A549 treated with dexamethasone at 1 μM for 4 hours (cell line): ENCODE results near the gene SHCBP1. TPM values are rescaled to one million over a fixed set of nuclear protein-coding genes. Genes with fewer than 3 reads are reported as not detected.

ENCODE experiments used
- total RNA-seq: library from RNA; stranded (reverse); fragments of 200-300 nt; extraction: Qiagen RNA extraction; gene quantifications from 5 replicates; pipeline ENCODE4 v1.2.3, GENCODE V29; 2022

SHCBP1 gene
- total RNA-seq, result 33.7 to 40.3 TPM (median 36.2 TPM) in 5 replicates

GRCh38 chr16:46621006-46621933 lies at the start of gene SHCBP1:
SHCBP1 (minus strand) TSS chr16:46621379; CDS start chr16:46621359, 20 bp downstream.

Other genes with a start within 250 kb of the SHCBP1 start
- gene VPS35, start 67.8 kb upstream of the SHCBP1 start, total RNA-seq, result 75.3 to 95.0 TPM (median 84.5 TPM) in 5 replicates
- 35.3 to 43.0 TPM (median 41.6 TPM) in 5 replicates for gene ORC6, start 68.3 kb upstream of the SHCBP1 start, total RNA-seq
- 0.02 to 0.09 TPM (median 0.03 TPM) in 4 of 5 replicates, not detected in the other for gene MYLK3, start 127.0 kb upstream of the SHCBP1 start, total RNA-seq
- 5.3 to 7.9 TPM (median 6.6 TPM) in 5 replicates for gene C16orf87, start 209.8 kb upstream of the SHCBP1 start, total RNA-seq